WTC11 (cell line): Measurements from ENCODE around the gene FRMD6. TPM values are rescaled to one million over a fixed set of nuclear protein-coding genes. Genes with fewer than 3 reads are reported as not detected.

Source experiments
- ATAC-seq: fragments of 200-7000 bp; cut with Tn5 transposase; 2 replicates; pipeline ENCODE4 v1.10.0; 2021; ENCODE audit warnings: mild to moderate bottlenecking, moderate library complexity
- CTCF ChIA-PET: fragments of 300-600 bp; sonication (Branson Sonifier 250); formaldehyde crosslinking; loops from one replicate; lab custom pipeline; 2021; ENCODE audit warnings: antibody characterized with exemption; lab: Charles Lee
- POLR2A ChIA-PET: fragments of 350-600 bp; sonication (Branson Sonifier 250); formaldehyde crosslinking; loops from one replicate; lab custom pipeline; 2021; ENCODE audit warnings: antibody characterized with exemption; lab: Charles Lee
- DNase-seq: peaks from one replicate; pipeline ENCODE4 v3.0.0; 2021; ENCODE audit warnings: low spot score
- H3K27ac Mint-ChIP-seq: 2 replicates; pipeline ENCODE4 v1.8.0; 2021; ENCODE audit warnings: mixed read lengths
- H3K27me3 Mint-ChIP-seq: 2 replicates; pipeline ENCODE4 v1.8.0; 2021; ENCODE audit warnings: low read depth, mild to moderate bottlenecking, moderate library complexity, mixed read lengths
- H3K36me3 Mint-ChIP-seq: 2 replicates; pipeline ENCODE4 v1.8.0; 2021; ENCODE audit warnings: mixed read lengths
- H3K4me1 Mint-ChIP-seq: 2 replicates; pipeline ENCODE4 v1.8.0; 2022; ENCODE audit warnings: mixed read lengths
- H3K4me3 Mint-ChIP-seq: 2 replicates; pipeline ENCODE4 v1.8.0; 2021; ENCODE audit warnings: mild to moderate bottlenecking, moderate library complexity, mixed read lengths
- H3K9me3 Mint-ChIP-seq: 2 replicates; pipeline ENCODE4 v1.8.0; 2021; ENCODE audit warnings: mixed read lengths
- CREB1 ChIP-seq: sonication (generic); formaldehyde crosslinking; IDR thresholded peaks from 2 replicates; pipeline ENCODE4 v1.8.0; 2023; ENCODE audit warnings: mild to moderate bottlenecking, missing genetic modification reagents
- CTCF ChIP-seq: fragments of 200-600 bp; IDR thresholded peaks from 2 replicates; pipeline ENCODE4 v1.8.0; 2022; ENCODE audit warnings: antibody characterized with exemption
- E2F4 ChIP-seq: sonication (generic); formaldehyde crosslinking; IDR thresholded peaks from 2 replicates; pipeline ENCODE4 v1.8.1; 2022; ENCODE audit warnings: low read depth, mild to moderate bottlenecking, moderate library complexity, missing genetic modification reagents, borderline replicate concordance
- ELF4 ChIP-seq: sonication (generic); formaldehyde crosslinking; IDR thresholded peaks from 2 replicates; pipeline ENCODE4 v1.8.1; 2022; ENCODE audit warnings: low read depth, mild to moderate bottlenecking, moderate library complexity, missing genetic modification reagents
- EMX1 ChIP-seq: fragments of 250-450 bp; sonication (Bioruptor Pico); IDR thresholded peaks from 2 replicates; pipeline ENCODE4 v1.8.0; 2021; ENCODE audit warnings: mild to moderate bottlenecking
- FOXK1 ChIP-seq: sonication (generic); formaldehyde crosslinking; IDR thresholded peaks from 2 replicates; pipeline ENCODE4 v1.8.0; 2022; ENCODE audit warnings: mild to moderate bottlenecking, moderate library complexity, missing genetic modification reagents
- FOXP1 ChIP-seq: sonication (generic); formaldehyde crosslinking; IDR thresholded peaks from 2 replicates; pipeline ENCODE4 v1.8.0; 2022; ENCODE audit warnings: missing genetic modification reagents, mild to moderate bottlenecking, moderate library complexity, borderline replicate concordance
- FOXP4 ChIP-seq: sonication (generic); formaldehyde crosslinking; IDR thresholded peaks from 2 replicates; pipeline ENCODE4 v1.8.0; 2022; ENCODE audit warnings: mild to moderate bottlenecking, missing genetic modification reagents
- GTF2I ChIP-seq: fragments of 250-450 bp; sonication (Bioruptor Pico); conservative IDR thresholded peaks from 2 replicates; pipeline ENCODE4 v1.4.0; 2021; ENCODE audit warnings: mild to moderate bottlenecking
- KAT7 ChIP-seq: sonication (generic); formaldehyde crosslinking; IDR thresholded peaks from 2 replicates; pipeline ENCODE4 v1.8.1; 2023; ENCODE audit warnings: missing genetic modification reagents, mild to moderate bottlenecking, borderline replicate concordance
- NFE2L1 ChIP-seq: sonication (generic); formaldehyde crosslinking; IDR thresholded peaks from 2 replicates; pipeline ENCODE4 v1.8.1; 2023; ENCODE audit warnings: missing genetic modification reagents
- NFYB ChIP-seq: sonication (generic); formaldehyde crosslinking; conservative IDR thresholded peaks from 2 replicates; pipeline ENCODE4 v1.8.0; 2022; ENCODE audit warnings: low read depth, missing genetic modification reagents
- TEAD1 ChIP-seq: sonication (generic); formaldehyde crosslinking; IDR thresholded peaks from 2 replicates; pipeline ENCODE4 v1.8.0; 2022; ENCODE audit warnings: mild to moderate bottlenecking, missing genetic modification reagents
- ZNF138 ChIP-seq: sonication (generic); formaldehyde crosslinking; conservative IDR thresholded peaks from 2 replicates; pipeline ENCODE4 v1.8.1; 2022; ENCODE audit warnings: mild to moderate bottlenecking, moderate library complexity, missing genetic modification reagents
- ZNF416 ChIP-seq: fragments of 250-450 bp; sonication (Bioruptor Pico); IDR thresholded peaks from 2 replicates; pipeline ENCODE4 v1.9.0; 2021; ENCODE audit warnings: mild to moderate bottlenecking, inconsistent platforms
- total RNA-seq: library from RNA; stranded (reverse); gene quantifications from 3 replicates; pipeline ENCODE4 v1.2.3, GENCODE V29; 2021
- TF ChIP-seq, protein P1 (sequence below): sonication (generic); formaldehyde crosslinking; IDR thresholded peaks from 2 replicates; pipeline ENCODE4 v1.8.1; 2022; ENCODE audit warnings: mild to moderate bottlenecking, moderate library complexity, missing genetic modification reagents
- TF ChIP-seq, protein P2 (sequence below): sonication (generic); formaldehyde crosslinking; IDR thresholded peaks from 2 replicates; pipeline ENCODE4 v1.8.1; 2022; ENCODE audit warnings: missing genetic modification reagents, borderline replicate concordance
- TF ChIP-seq, protein P3 (sequence below): sonication (generic); formaldehyde crosslinking; IDR thresholded peaks from 2 replicates; pipeline ENCODE4 v1.8.1; 2023; ENCODE audit warnings: mild to moderate bottlenecking, missing genetic modification reagents, moderate library complexity
- TF ChIP-seq, protein P4 (sequence below): sonication (generic); formaldehyde crosslinking; conservative IDR thresholded peaks from 2 replicates; pipeline ENCODE4 v1.8.1; 2022; ENCODE audit warnings: mild to moderate bottlenecking, missing genetic modification reagents
- TF ChIP-seq, protein P5 (sequence below): fragments of 250-450 bp; sonication (Bioruptor Pico); IDR thresholded peaks from 2 replicates; pipeline ENCODE4 v1.9.0; 2021; ENCODE audit warnings: moderate library complexity, mild to moderate bottlenecking, inconsistent platforms, borderline replicate concordance

Gene FRMD6
- total RNA-seq, 1 experiment from 2014 or later = 21.8 TPM

GRCh38 chr14:51621654-51622053 is 30.1 kb upstream of the FRMD6 start (continued):
- TF ChIP-seq, protein P1, sequence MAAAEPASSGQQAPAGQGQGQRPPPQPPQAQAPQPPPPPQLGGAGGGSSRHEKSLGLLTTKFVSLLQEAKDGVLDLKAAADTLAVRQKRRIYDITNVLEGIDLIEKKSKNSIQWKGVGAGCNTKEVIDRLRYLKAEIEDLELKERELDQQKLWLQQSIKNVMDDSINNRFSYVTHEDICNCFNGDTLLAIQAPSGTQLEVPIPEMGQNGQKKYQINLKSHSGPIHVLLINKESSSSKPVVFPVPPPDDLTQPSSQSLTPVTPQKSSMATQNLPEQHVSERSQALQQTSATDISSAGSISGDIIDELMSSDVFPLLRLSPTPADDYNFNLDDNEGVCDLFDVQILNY = no peak
- no peak for TF ChIP-seq FOXP1 (CRISPR knock-in tag)
- no peak for TF ChIP-seq ELF4 (CRISPR knock-in tag)
- TF ChIP-seq, protein P2, sequence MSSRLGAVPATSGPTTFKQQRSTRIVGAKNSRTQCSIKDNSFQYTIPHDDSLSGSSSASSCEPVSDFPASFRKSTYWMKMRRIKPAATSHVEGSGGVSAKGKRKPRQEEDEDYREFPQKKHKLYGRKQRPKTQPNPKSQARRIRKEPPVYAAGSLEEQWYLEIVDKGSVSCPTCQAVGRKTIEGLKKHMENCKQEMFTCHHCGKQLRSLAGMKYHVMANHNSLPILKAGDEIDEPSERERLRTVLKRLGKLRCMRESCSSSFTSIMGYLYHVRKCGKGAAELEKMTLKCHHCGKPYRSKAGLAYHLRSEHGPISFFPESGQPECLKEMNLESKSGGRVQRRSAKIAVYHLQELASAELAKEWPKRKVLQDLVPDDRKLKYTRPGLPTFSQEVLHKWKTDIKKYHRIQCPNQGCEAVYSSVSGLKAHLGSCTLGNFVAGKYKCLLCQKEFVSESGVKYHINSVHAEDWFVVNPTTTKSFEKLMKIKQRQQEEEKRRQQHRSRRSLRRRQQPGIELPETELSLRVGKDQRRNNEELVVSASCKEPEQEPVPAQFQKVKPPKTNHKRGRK (CRISPR knock-in tag) = no peak
- TF ChIP-seq GTF2I (CRISPR knock-in tag) = no peak

DNA sequence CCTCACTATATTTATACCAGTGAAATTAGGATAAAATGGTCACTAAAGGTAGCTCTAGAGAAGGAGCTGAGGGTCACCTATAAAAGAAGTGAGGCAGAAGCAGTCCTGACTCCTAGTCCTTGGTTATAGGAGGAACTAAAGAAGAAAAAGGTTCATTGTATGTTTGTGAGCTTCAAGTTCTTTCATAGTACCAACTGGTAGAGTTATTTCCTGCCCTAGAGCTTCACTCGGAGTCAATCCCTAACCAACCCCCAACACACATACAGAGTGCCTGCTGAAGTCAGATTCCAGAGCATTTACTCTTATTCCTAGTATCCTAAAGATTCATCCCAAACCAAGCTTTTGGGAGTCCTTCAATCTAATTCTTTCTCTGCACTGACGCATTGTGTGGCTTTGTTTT is 29.3 kb upstream of the FRMD6 start:
- TF ChIP-seq FOXP4 (CRISPR knock-in tag) (no peak), CTCF (no peak), KAT7 (no peak), E2F4 (CRISPR knock-in tag) (no peak), TEAD1 (CRISPR knock-in tag) (no peak)
- CTCF ChIA-PET = interaction anchor here (1.1 kb wide), 1 partner anchor 154 kb away, joined by 4 read pairs; no protein-coding TSS in a partner anchor

DNA sequence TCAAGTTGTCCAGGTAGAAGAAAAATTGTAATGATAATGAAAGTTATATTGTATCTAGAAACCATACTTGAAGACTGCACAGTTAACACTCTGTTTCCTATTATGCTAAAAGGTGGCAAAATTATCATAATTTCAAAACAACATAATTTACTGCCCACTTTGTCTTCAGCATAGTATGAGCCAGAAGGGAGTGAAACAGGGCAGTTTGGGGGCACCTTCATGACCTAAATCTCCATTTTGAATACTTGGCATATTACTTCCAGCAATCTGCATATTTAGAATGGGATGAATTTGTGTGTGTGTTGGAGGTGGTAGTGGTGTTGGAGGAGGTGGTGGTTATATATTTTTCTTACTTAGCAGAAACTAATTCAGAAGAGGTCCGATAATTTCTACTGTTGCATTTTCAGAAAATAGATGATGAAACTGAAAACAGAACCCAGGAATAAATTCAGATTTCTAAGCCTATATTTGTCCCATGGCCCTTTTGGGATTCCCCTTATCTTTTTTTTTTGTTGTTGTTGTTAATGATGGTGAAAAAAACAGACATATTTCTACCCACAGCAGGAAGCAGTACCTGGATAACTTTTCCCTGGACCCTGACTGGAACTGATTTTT is 26.6 kb upstream of the FRMD6 start:
- Mint-ChIP-seq H3K9me3 (peaks cover 5% of the 10 kb centered on the region), H3K27ac (no peak overlapping the region), H3K27me3 (no peaks in the 10 kb centered on the region), H3K4me1 (no peaks in the 10 kb centered on the region), H3K36me3 (no peaks in the 10 kb centered on the region), H3K4me3 (no peak overlapping the region)
- no peak for ATAC-seq
- POLR2A ChIA-PET = no interaction called here
- CTCF ChIA-PET = no interaction called here
- DNase-seq = no peak
- TF ChIP-seq ELF4 (CRISPR knock-in tag) (no peak), FOXP1 (CRISPR knock-in tag) (no peak), NFYB (CRISPR knock-in tag) (no peak), EMX1 (CRISPR knock-in tag) (no peak), ZNF138 (CRISPR knock-in tag) (no peak), ZNF416 (CRISPR knock-in tag) (no peak), CREB1 (CRISPR knock-in tag) (no peak), NFE2L1 (no peak), FOXK1 (no peak), GTF2I (CRISPR knock-in tag) (no peak)
- TF ChIP-seq, protein P3, sequence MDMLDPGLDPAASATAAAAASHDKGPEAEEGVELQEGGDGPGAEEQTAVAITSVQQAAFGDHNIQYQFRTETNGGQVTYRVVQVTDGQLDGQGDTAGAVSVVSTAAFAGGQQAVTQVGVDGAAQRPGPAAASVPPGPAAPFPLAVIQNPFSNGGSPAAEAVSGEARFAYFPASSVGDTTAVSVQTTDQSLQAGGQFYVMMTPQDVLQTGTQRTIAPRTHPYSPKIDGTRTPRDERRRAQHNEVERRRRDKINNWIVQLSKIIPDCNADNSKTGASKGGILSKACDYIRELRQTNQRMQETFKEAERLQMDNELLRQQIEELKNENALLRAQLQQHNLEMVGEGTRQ (CRISPR knock-in tag) = no peak
- TF ChIP-seq, protein P4, sequence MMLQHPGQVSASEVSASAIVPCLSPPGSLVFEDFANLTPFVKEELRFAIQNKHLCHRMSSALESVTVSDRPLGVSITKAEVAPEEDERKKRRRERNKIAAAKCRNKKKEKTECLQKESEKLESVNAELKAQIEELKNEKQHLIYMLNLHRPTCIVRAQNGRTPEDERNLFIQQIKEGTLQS = no peak
- TF ChIP-seq, protein P2 (CRISPR knock-in tag) = no peak
- TF ChIP-seq, protein P5, sequence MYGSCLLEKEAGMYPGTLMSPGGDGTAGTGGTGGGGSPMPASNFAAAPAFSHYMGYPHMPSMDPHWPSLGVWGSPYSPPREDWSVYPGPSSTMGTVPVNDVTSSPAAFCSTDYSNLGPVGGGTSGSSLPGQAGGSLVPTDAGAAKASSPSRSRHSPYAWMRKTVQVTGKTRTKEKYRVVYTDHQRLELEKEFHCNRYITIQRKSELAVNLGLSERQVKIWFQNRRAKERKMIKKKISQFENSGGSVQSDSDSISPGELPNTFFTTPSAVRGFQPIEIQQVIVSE (CRISPR knock-in tag) = no peak

More for the DNA sequence above, 29.3 kb upstream of the FRMD6 start:
- H3K36me3 Mint-ChIP-seq = no peaks in the 10 kb centered on the region
- H3K27ac Mint-ChIP-seq = no peak overlapping the region
- H3K4me3 Mint-ChIP-seq = no peak overlapping the region
- no peaks in the 10 kb centered on the region for H3K27me3 Mint-ChIP-seq
- peaks cover 5% of the 10 kb centered on the region for H3K9me3 Mint-ChIP-seq
- no peaks in the 10 kb centered on the region for H3K4me1 Mint-ChIP-seq
- ATAC-seq (no peak), DNase-seq (no peak)
- POLR2A ChIA-PET = no interaction called here
